Lung (tissue), 12 donors: ENCODE data around the gene KRTAP1-4. TPM values are rescaled to one million over a fixed set of nuclear protein-coding genes. Genes with fewer than 3 reads are reported as not detected.
"Not testable (repeated sequence)": the region's sequence is repeated elsewhere in the genome, so short reads cannot be mapped to it uniquely, and the experiment has no call there.

Experiments
- ATAC-seq: fragments of 200-7000 bp; cut with Tn5 transposase; one replicate; pipeline ENCODE4 v1.9.1; 2020; ENCODE audit warnings: moderate number of reproducible peaks; ENCODE audit not compliant: insufficient read depth, low FRiP score
- DNase-seq, 3 donors: peaks; one replicate each; pipeline ENCODE4 v3.0.0-alpha.2; 2013 to 2017
- H3K27ac ChIP-seq, 2 donors: one replicate each; pipeline ENCODE4 v1.5.1; 2013; ENCODE audit warnings: mild to moderate bottlenecking in 2 of 2, moderate library complexity in 2 of 2, control low read depth in 1 of 2, inconsistent platforms in 1 of 2, low read depth in 1 of 2, low read length in 1 of 2
- H3K27me3 ChIP-seq, 3 donors: one replicate each; pipeline ENCODE4 v1.5.1; 2013; ENCODE audit warnings: low read length in 2 of 3; ENCODE audit not compliant: control insufficient read depth in 3 of 3, insufficient read depth in 3 of 3
- H3K36me3 ChIP-seq, 4 donors: one replicate each; pipeline ENCODE4 v1.5.1; 2013; ENCODE audit warnings: low read length in 4 of 4, mild to moderate bottlenecking in 1 of 4, moderate library complexity in 1 of 4; ENCODE audit not compliant: control insufficient read depth in 4 of 4, insufficient read depth in 4 of 4
- H3K4me1 ChIP-seq, 5 donors: one replicate each; pipeline ENCODE4 v1.5.1; 2013; ENCODE audit warnings: low read length in 5 of 5, mild to moderate bottlenecking in 2 of 5, moderate library complexity in 1 of 5; ENCODE audit not compliant: control insufficient read depth in 5 of 5, insufficient read depth in 5 of 5
- H3K4me3 ChIP-seq: one replicate; pipeline ENCODE4 v1.5.1; 2013; ENCODE audit warnings: mild to moderate bottlenecking, control low read depth, moderate library complexity
- H3K9ac ChIP-seq, 2 donors: one replicate each; pipeline ENCODE4 v1.5.1; 2013; ENCODE audit warnings: low read length in 2 of 2, control low read depth in 1 of 2; ENCODE audit not compliant: insufficient read depth in 1 of 2
- H3K9me3 ChIP-seq, 4 donors: one replicate each; pipeline ENCODE4 v1.5.1; 2013; ENCODE audit warnings: low read length in 3 of 4, mild to moderate bottlenecking in 1 of 4, moderate library complexity in 1 of 4; ENCODE audit not compliant: control insufficient read depth in 4 of 4, insufficient read depth in 3 of 4
- CTCF ChIP-seq: IDR thresholded peaks from 2 replicates; pipeline ENCODE4 v1.5.1; 2012; ENCODE audit warnings: mild to moderate bottlenecking; ENCODE audit errors: control extremely low read depth, extremely low read depth
- WGBS, 2 donors: extraction: QIAGEN DNeasy Blood & Tissue Kit; methylation state at CpG; one replicate each; pipeline ENCODE4 v1.1.7; 2013; 5-methylcytosine and 5-hydroxymethylcytosine counted together
- polyA plus RNA-seq, 2 donors: library from polyadenylated mRNA; stranded (reverse); fragments of 200-250 nt; gene quantifications; one replicate each; pipeline ENCODE4 v1.2.1, GENCODE V29; 2013
- total RNA-seq, 2 donors: library from RNA; depleted of rRNA in 1 of 2; stranded (reverse); fragments of >200 nt in 1 of 2; gene quantifications; one replicate each; pipeline ENCODE4 v1.2.1, GENCODE V29; 2014 to 2021
- donor health status: control.
- donor health status: control.
- donor health status: Bipolar disorder and iron deficiency.
- donor health status: healthy.
- donor health status: DM: yes; HTN: yes; CAD: no.

KRTAP1-4 gene
- total and polyA plus RNA-seq, 4 donors = not detected

- H3K27me3 ChIP-seq = peaks cover 0 to 8% (median 5%) of the 10 kb centered on the region in 3 donors
- 94 to 97% methylated on average over 1 of the region's 1 CpG for WGBS, 2 donors
- H3K27ac ChIP-seq = no peak overlapping the region
- no peak for TF ChIP-seq CTCF
- H3K4me1 ChIP-seq = no peaks in the 10 kb centered on the region
- no peak overlapping the region for H3K4me3 ChIP-seq
- H3K36me3 ChIP-seq = no peaks in the 10 kb centered on the region
- H3K9ac ChIP-seq = no peak overlapping the region
- no peak for ATAC-seq
- H3K9me3 ChIP-seq = peaks cover 0 to 3% (median 0%) of the 10 kb centered on the region in 4 donors
- DNase-seq = no peak
Measured at GRCh38 chr17:41057547-41057946, 27.6 kb upstream of the KRTAP1-4 start.

DNA sequence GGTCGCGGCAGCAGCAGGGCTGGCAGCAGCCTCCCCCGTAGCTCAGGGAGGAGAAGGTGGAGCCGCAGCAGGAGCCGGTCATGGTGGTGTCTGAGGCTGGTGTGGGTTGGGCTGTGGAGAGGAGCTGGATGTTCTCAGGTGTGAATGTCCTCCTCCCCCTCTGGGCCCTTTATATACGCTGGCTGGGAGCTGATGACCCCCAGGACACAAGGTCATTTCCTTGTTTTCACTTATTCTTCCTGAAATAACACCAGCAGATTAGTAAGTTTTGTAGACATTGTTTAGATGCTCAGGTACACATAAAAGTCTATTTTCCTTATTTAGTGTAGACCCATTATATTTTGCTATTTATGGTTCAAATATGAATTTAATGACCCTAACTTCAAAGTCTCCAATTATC is 25.1 kb upstream of the KRTAP1-4 start, which contains the start of gene KRTAP2-2:
Gene KRTAP2-2, minus strand, starts transcription at position 101 of the 400 bp plus-strand sequence. Its CDS starts 19 bp downstream, at position 82.
- H3K36me3 ChIP-seq, H3K9me3 ChIP-seq, H3K27ac ChIP-seq, DNase-seq, ATAC-seq, H3K27me3 ChIP-seq, H3K4me1 ChIP-seq, H3K4me3 ChIP-seq, H3K9ac ChIP-seq: not testable (repeated sequence)
- WGBS, 2 donors = 65 to 67% methylated on average over 1 of the region's 6 CpGs

DNA sequence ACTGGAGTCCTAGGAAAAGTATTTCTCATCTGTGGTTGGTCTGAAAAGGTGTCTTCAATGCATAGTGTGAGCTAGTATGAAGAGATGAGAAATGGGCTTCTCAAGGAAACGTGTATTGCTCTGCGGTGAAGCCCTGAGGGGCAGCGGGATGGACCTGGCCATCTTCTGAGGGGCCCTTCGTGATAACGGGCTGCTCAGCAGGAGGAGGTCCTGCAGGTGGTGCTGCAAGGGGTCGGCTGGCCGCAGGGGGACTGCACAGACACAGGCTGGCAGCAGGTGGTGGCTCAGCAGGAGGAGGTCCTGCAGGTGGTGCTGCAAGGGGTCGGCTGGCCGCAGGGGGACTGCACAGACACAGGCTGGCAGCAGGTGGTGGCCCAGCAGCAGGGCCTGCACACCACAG is 24.6 kb upstream of the KRTAP1-4 start:
- not testable (repeated sequence) for DNase-seq, H3K4me1 ChIP-seq, ATAC-seq, H3K9me3 ChIP-seq, H3K9ac ChIP-seq, H3K4me3 ChIP-seq, H3K27me3 ChIP-seq, H3K27ac ChIP-seq, H3K36me3 ChIP-seq
- 72 to 80% methylated on average over 7 to 9 of the region's 9 CpGs for WGBS, 2 donors

- no peak overlapping the region for H3K27ac ChIP-seq
- WGBS, 2 donors = 85 to 95% methylated on average over 4 of the region's 4 CpGs
- TF ChIP-seq CTCF = no peak
- peaks cover 0 to 2% (median 2%) of the 10 kb centered on the region in 3 donors for H3K27me3 ChIP-seq
- peaks cover 0 to 3% (median 0%) of the 10 kb centered on the region in 4 donors for H3K9me3 ChIP-seq
- no peaks in the 10 kb centered on the region for H3K36me3 ChIP-seq
- no peak overlapping the region for H3K9ac ChIP-seq
- DNase-seq = no peak
- no peak for ATAC-seq
- no peaks in the 10 kb centered on the region for H3K4me1 ChIP-seq
- H3K4me3 ChIP-seq = no peak overlapping the region
Measured at GRCh38 chr17:41054025-41054424, 24.0 kb upstream of the KRTAP1-4 start.
